Measurements from ENCODE around the gene GBGT1.

GBGT1 gene

GRCh38 chr9:133125941-133126696 lies 37.6 kb downstream of the GBGT1 start:
- peak; percentile 55 for DNase-seq (ENCODE audit: low read depth, low spot score)

- no peak for DNase-seq (ENCODE audit: low read depth, low spot score)
These were observed 38.8 kb downstream of the GBGT1 start for GRCh38 chr9:133124907-133125275.

- no peak for DNase-seq (ENCODE audit: low read depth, low spot score)
These were observed 39.4 kb downstream of the GBGT1 start for GRCh38 chr9:133124123-133124906.

GRCh38 chr9:133122935-133123611 lies 40.6 kb downstream of the GBGT1 start:
- no peak for DNase-seq (ENCODE audit: low read depth, low spot score)

- no peak for DNase-seq (ENCODE audit: low read depth, low spot score)
These were observed 41.1 kb downstream of the GBGT1 start for GRCh38 chr9:133122605-133122934.

- no peak for DNase-seq (ENCODE audit: low read depth, low spot score)
These were observed 41.7 kb downstream of the GBGT1 start for GRCh38 chr9:133121915-133122550.

- DNase-seq (ENCODE audit: low read depth, low spot score), result no peak
These were observed 42.4 kb downstream of the GBGT1 start, which contains the start of gene RALGDS for GRCh38 chr9:133121198-133121914. Gene RALGDS, minus strand, starts transcription at chr9:133121240. Its CDS starts 86 bp downstream, at chr9:133121154.

- no peak for DNase-seq (ENCODE audit: low read depth, low spot score)
These were observed 43.1 kb downstream of the GBGT1 start for GRCh38 chr9:133120501-133121197.

GRCh38 chr9:133119846-133120500 lies 43.7 kb downstream of the GBGT1 start:
- no peak for DNase-seq (ENCODE audit: low read depth, low spot score)

GRCh38 chr9:133119103-133119845 lies 44.4 kb downstream of the GBGT1 start:
- DNase-seq (ENCODE audit: low read depth, low spot score), result no peak

- no peak for DNase-seq (ENCODE audit: low read depth, low spot score)
These were observed 45.1 kb downstream of the GBGT1 start for GRCh38 chr9:133118568-133118967.

GRCh38 chr9:133118179-133118520 lies 45.6 kb downstream of the GBGT1 start:
- no peak for DNase-seq (ENCODE audit: low read depth, low spot score)

GRCh38 chr9:133117271-133118178 lies 46.2 kb downstream of the GBGT1 start:
- no peak for DNase-seq (ENCODE audit: low read depth, low spot score)

- no peak for DNase-seq (ENCODE audit: low read depth, low spot score)
These were observed 47.1 kb downstream of the GBGT1 start for GRCh38 chr9:133116346-133117231.

GRCh38 chr9:133115604-133116345 lies 47.9 kb downstream of the GBGT1 start:
- no peak for DNase-seq (ENCODE audit: low read depth, low spot score)

- DNase-seq (ENCODE audit: low read depth, low spot score), result no peak
These were observed 48.7 kb downstream of the GBGT1 start for GRCh38 chr9:133114886-133115603.

Measured in smooth muscle cell of the brain vasculature (primary cell).